Measurements from ENCODE around the gene MLC1. TPM values are rescaled to one million over a fixed set of nuclear protein-coding genes. Genes with fewer than 3 reads are reported as not detected.

Gene MLC1
- total RNA-seq, 4 donors from 2014 or later = 0.42 TPM; not detected in 3

DNA sequence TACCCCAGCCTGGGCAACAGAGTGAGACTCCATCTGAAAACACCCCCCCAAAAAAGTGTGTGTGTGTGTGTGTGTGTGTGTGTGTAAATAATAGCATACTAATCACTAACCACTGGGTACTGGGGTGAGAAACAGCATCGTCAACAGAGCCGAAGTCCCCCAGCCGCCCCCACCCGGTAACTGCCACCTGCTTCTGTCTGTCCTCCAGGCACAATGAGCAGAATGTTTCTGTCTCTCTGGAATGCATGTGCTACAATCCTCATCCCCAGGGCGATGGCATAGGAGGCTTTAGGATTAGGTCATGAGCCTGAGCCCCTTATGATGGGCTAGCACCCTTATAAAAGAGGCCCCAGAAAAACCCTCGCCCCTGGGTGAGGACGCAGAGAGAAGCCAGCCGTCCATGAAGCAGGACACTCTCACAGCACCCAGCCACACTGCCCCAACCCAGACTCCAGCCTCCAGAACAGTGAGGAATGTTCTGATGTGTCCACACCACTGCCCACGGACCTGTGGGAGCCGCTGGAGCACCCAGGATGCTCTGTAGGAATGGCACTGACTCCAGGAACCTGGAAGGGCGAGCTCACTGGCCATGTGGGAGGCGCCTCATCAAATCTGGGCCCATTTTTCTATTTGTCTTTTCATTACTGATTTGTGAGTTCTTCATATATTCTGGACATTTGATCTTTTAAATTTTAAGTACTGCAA lies 37.0 kb downstream of the MLC1 start:
- in situ Hi-C loops (cut with MboI; ENCODE audit: low sequenced_read_pairs in 4 of 4) = loop anchor here in 3 of 4 donors (25.0 kb wide), 1 partner anchor 286 kb away; no protein-coding TSS in a partner anchor
- H3K27me3 ChIP-seq = peaks cover 5 to 12% (median 12%) of the 10 kb centered on the region in 3 donors

DNA sequence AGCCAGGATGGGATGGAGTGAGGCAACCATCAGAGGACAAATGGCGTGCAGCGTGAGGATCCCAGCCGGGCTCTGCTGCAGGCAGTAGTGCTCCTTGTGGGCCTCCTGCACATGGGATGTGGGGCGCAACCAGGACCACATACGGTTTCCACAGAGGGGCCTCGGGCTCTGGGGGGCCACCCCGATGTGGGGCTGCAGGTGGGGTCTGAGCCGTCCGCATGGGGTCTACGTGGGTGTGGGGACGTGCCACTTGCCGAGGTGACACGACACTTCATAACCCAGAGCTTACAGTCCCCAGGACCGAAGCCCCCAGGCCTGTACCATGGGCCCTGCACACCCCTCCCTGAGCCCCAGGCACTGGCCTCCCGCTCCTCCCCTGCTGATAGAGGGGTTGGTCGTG lies 37.9 kb downstream of the MLC1 start:
- Histone ChIP-seq H3K4me3 (no peak overlapping the region), H3K27me3 (peaks cover 5 to 12% (median 12%) of the 10 kb centered on the region in 3 donors), H3K27ac (no peak overlapping the region), H3K9me3 (no peaks in the 10 kb centered on the region), H3K36me3 (no peaks in the 10 kb centered on the region), H3K4me1 (no peaks in the 10 kb centered on the region)
- no peak for DNase-seq
- no peak for ATAC-seq
- TF ChIP-seq POLR2A (IDR thresholded peaks at IDR 0.05) = no peak
- no peak for TF ChIP-seq CTCF (IDR thresholded peaks at IDR 0.05 in 4 of 5, conservative IDR thresholded peaks at IDR 0.05 in 1 of 5)
- intact Hi-C loops (cut with DNase I; ENCODE audit: low total_unique reads) = no loop called here
- in situ Hi-C loops (cut with MboI; ENCODE audit: low sequenced_read_pairs in 4 of 4) = loop anchor here in 3 of 4 donors (25.0 kb wide), 1 partner anchor 285 kb away; no protein-coding TSS in a partner anchor

More for the DNA sequence above, 37.0 kb downstream of the MLC1 start:
- H3K4me1 ChIP-seq = no peaks in the 10 kb centered on the region
- TF ChIP-seq CTCF (IDR thresholded peaks at IDR 0.05 in 4 of 5, conservative IDR thresholded peaks at IDR 0.05 in 1 of 5) = no peak
- H3K27ac ChIP-seq = no peak overlapping the region
- DNase-seq (no peak), ATAC-seq (no peak)
- H3K9me3 ChIP-seq = no peaks in the 10 kb centered on the region
- intact Hi-C loops (cut with DNase I; ENCODE audit: low total_unique reads) = no loop called here
- H3K4me3 ChIP-seq = no peak overlapping the region
- H3K36me3 ChIP-seq = no peaks in the 10 kb centered on the region

DNA sequence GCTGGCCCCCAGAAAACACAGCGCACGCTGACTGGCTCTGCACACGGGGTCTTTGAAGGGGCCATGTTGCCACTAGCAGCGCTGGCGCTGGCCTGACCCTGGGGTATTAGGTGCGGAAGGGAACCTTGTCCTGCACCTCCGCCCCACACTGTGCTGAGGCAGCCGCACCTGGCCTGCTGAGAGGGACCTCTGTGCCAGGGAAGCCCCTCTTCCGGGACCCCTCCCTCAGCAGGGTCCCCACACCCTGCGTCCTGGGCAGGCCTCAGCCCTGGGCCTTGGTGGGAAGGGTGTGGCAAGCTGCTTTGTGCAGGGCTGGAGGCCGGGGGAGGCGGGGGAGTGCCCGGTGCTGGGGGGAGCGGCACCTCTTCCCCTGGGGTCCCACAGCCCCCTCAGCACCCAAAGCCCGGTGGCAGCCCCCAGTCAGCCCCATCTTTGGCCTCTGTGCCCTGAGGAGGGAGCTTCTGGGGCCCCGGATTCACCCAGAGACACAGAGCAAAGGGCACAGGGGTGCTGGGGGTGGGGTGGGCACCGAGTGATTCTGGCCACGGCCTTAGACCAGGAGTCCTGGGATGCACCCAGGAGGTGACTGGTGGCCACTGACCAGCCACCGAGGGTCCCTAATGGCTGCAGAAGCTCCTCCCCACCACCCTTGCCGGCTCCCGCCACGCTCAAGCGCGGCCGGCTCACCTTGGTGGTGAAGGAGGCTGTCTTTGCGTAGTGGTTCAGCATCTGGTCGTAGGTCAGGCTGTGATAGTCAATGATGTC lies 38.6 kb downstream of the MLC1 start:
- no peaks in the 10 kb centered on the region for H3K36me3 ChIP-seq
- intact Hi-C loops (cut with DNase I; ENCODE audit: low total_unique reads) = no loop called here
- TF ChIP-seq POLR2A (IDR thresholded peaks at IDR 0.05) (no peak), CTCF (IDR thresholded peaks at IDR 0.05 in 4 of 5, conservative IDR thresholded peaks at IDR 0.05 in 1 of 5) (no peak)
- DNase-seq (no peak), ATAC-seq (no peak)
- peaks cover 3 to 12% (median 12%) of the 10 kb centered on the region in 3 donors for H3K27me3 ChIP-seq
- H3K9me3 ChIP-seq = no peaks in the 10 kb centered on the region
- H3K4me3 ChIP-seq = no peak overlapping the region
- H3K27ac ChIP-seq = no peak overlapping the region
- no peaks in the 10 kb centered on the region for H3K4me1 ChIP-seq
- in situ Hi-C loops (cut with MboI; ENCODE audit: low sequenced_read_pairs in 4 of 4) = loop anchor here in 3 of 4 donors (25.0 kb wide), 1 partner anchor 284 kb away; no protein-coding TSS in a partner anchor

- no peak for ATAC-seq
- in situ Hi-C loops (cut with MboI; ENCODE audit: low sequenced_read_pairs in 4 of 4) = loop anchor here in 3 of 4 donors (25.0 kb wide), 1 partner anchor 284 kb away; no protein-coding TSS in a partner anchor
- H3K4me3 ChIP-seq = no peak overlapping the region
Observed at GRCh38 chr22:50046019-50046415, 39.2 kb downstream of the MLC1 start.

More at GRCh38 chr22:50046019-50046415, 39.2 kb downstream of the MLC1 start:
- Histone ChIP-seq H3K27me3 (peaks cover 0 to 12% (median 12%) of the 10 kb centered on the region in 3 donors), H3K9me3 (no peaks in the 10 kb centered on the region), H3K36me3 (no peaks in the 10 kb centered on the region), H3K4me1 (no peaks in the 10 kb centered on the region), H3K27ac (no peak overlapping the region)
- intact Hi-C loops (cut with DNase I; ENCODE audit: low total_unique reads) = no loop called here
- TF ChIP-seq POLR2A (IDR thresholded peaks at IDR 0.05) = no peak
- no peak for TF ChIP-seq CTCF (IDR thresholded peaks at IDR 0.05 in 4 of 5, conservative IDR thresholded peaks at IDR 0.05 in 1 of 5)
- DNase-seq = no peak
